Mesodermal cell (in vitro differentiated cells): ENCODE results near the gene DOCK7.
"Not testable (repeated sequence)": the region's sequence is repeated elsewhere in the genome, so short reads cannot be mapped to it uniquely, and the experiment has no call there.

ENCODE experiments used
- H3K27ac ChIP-seq: 2 replicates; pipeline ENCODE4 v1.7.0; 2013; ENCODE audit warnings: mild to moderate bottlenecking, low read depth, low read length, moderate library complexity; ENCODE audit not compliant: severe bottlenecking
- H3K36me3 ChIP-seq: 2 replicates; pipeline ENCODE4 v1.7.1; 2013; ENCODE audit warnings: mild to moderate bottlenecking, low read length, moderate library complexity; ENCODE audit not compliant: control insufficient read depth, insufficient read depth
- H3K4me1 ChIP-seq: one replicate; pipeline ENCODE4 v1.7.1; 2013; ENCODE audit warnings: mild to moderate bottlenecking, low read length; ENCODE audit not compliant: insufficient read depth, control insufficient read depth, poor library complexity, severe bottlenecking
- H3K4me3 ChIP-seq: 2 replicates; pipeline ENCODE4 v1.7.0; 2013; ENCODE audit warnings: low read length, control low read depth, mild to moderate bottlenecking; ENCODE audit not compliant: insufficient read depth, poor library complexity, severe bottlenecking; ENCODE audit errors: extremely low read depth
- H3K9me3 ChIP-seq: 2 replicates; pipeline ENCODE4 v1.7.1; 2013; ENCODE audit warnings: mild to moderate bottlenecking, low read length, moderate library complexity; ENCODE audit not compliant: control insufficient read depth
- WGBS, 2 experiments: methylation state at CpG; one replicate each; pipeline ENCODE4 v1.1.5; 2013; ENCODE audit warnings: missing lambda C conversion rate in 2 of 2; ENCODE audit not compliant: insufficient coverage in 2 of 2; 5-methylcytosine and 5-hydroxymethylcytosine counted together

The DOCK7 gene

DNA sequence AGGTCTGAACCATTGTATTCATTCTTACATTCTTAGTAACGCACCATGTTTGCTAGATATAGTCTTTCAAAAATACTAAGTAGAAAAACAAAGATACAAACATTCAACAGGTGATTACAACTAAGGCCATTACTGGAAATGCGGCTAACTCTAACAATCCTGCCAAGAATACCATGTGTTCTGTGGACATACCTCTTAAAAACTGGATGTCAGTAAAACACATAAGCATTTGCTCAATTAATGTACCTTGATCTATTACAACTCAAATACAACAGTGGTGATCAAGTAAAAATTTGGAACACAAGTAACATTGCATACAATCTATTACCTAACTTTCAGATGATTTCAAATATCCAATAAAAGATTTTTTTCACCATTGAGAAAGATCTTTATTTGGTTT lies 75.4 kb downstream of the DOCK7 start:
- no peaks in the 10 kb centered on the region for H3K9me3 ChIP-seq
- no peak overlapping the region for H3K27ac ChIP-seq
- WGBS, 2 experiments, result 86 to 100% methylated on average over 1 of the region's 2 CpGs
- H3K4me3 ChIP-seq, result no peak overlapping the region
- peaks cover 4% of the 10 kb centered on the region for H3K36me3 ChIP-seq
- H3K4me1 ChIP-seq, result no peaks in the 10 kb centered on the region

DNA sequence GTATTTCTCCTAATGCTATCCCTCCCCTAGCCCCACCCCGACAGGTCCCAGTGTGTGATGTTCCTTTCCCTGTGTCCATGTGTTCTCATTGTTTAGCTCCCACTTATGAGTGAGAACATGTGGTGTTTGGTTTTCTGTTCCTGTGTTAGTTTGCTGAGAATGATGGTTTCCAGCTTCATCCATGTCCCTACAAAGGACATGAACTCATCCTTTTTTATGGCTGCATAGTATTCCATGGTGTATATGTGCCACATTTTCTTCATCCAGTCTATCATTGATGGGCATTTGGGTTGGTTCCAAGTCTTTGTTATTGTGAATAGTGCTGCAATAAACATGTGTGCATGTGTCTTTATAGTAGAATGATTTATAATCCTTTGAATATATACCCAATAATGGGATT lies 77.6 kb downstream of the DOCK7 start:
- no CpG with 5 or more reads among the region's 1 CpG for WGBS, 2 experiments

DNA sequence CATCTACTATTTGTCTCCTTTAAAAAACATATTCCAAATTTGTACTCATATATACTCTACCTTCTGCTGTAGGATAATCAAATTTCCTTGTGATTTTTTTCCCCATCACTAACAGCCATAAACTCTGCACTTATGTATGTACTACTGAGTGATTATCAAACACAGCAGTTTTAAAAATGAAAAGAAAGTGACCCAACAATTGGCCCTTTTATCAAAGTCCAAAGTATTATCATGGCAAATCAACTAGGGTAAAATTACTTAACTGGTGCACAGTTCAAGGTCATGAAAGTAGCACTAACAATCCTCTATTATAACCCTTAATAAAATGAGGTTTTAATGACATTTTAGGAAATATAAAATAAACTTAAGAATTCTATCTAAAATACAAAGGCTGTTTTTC lies 79.3 kb downstream of the DOCK7 start:
- H3K9me3 ChIP-seq, result no peaks in the 10 kb centered on the region

More for the DNA sequence above, 77.6 kb downstream of the DOCK7 start:
- H3K36me3 ChIP-seq, H3K27ac ChIP-seq, H3K4me3 ChIP-seq, H3K4me1 ChIP-seq, H3K9me3 ChIP-seq: not testable (repeated sequence)

DNA sequence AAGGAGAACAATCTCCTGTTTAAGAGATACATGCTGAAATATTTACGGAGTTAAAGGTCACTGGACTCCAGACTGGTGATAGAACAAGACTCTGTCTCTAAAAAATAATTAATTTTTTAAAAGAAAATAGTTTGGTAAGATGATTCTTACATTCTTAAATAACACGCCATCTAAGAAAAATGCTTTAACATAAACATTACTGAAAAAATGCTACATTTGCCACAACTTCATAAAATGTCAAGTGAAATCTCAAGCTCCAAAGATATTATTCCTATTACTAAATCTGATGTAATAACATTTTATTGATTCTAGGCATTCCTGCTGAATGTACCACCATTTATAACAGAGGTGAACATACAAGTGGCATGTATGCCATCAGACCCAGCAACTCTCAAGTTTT lies 86.7 kb downstream of the DOCK7 start:
- H3K27ac ChIP-seq, result no peak overlapping the region
- no peaks in the 10 kb centered on the region for H3K4me1 ChIP-seq
- no peaks in the 10 kb centered on the region for H3K36me3 ChIP-seq
- whole genome bisulfite sequencing, 2 experiments, result no CpG with 5 or more reads among the region's 2 CpGs
- H3K4me3 ChIP-seq, result no peak overlapping the region
- no peaks in the 10 kb centered on the region for H3K9me3 ChIP-seq

More for the DNA sequence above, 79.3 kb downstream of the DOCK7 start:
- Histone ChIP-seq H3K27ac (no peak overlapping the region), H3K4me3 (no peak overlapping the region), H3K4me1 (no peaks in the 10 kb centered on the region), H3K36me3 (no peaks in the 10 kb centered on the region)

DNA sequence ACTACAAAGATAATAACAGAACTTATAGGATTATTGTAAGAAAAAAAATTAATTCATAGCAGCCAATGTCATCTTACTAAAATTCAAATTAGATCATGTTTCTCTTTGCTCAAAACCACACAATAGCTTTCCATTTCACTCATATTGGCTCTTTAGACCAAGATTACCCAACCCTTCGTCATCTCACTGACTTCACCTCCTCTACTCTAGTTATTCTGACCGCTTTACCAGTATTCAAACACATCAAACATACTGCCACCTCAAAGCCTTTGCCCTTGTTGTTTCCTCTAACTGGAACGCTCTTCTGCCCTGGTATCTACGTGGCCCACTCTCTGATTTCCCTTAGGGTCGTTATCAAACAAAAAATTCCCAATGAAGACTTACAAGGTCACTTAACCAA lies 89.1 kb downstream of the DOCK7 start:
- Histone ChIP-seq H3K36me3 (no peaks in the 10 kb centered on the region), H3K9me3 (no peaks in the 10 kb centered on the region), H3K27ac (no peak overlapping the region), H3K4me1 (no peaks in the 10 kb centered on the region), H3K4me3 (no peak overlapping the region)
- 89 to 94% methylated on average over 5 of the region's 5 CpGs for WGBS, 2 experiments

DNA sequence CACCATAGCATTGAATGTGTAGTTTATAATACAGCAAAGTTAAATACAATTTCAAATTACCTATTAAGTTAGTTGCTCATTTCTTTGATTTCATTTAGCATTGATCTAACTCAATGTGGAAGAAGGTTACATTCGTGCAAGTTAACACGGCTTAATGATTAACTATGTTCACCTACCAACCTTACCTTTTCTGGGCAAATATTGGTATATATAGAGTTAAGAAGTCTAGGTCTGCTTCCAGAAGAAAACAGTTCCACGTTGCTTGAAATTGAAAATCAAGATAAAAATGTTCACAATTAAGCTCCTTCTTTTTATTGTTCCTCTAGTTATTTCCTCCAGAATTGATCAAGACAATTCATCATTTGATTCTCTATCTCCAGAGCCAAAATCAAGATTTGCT lies 90.9 kb downstream of the DOCK7 start, which contains the start of gene ANGPTL3:
Gene ANGPTL3, plus strand, starts transcription at position 240 of the 400 bp plus-strand sequence. Its CDS starts 47 bp downstream, at position 287.
- Histone ChIP-seq H3K4me1 (no peaks in the 10 kb centered on the region), H3K36me3 (peaks cover 3% of the 10 kb centered on the region), H3K9me3 (no peaks in the 10 kb centered on the region), H3K27ac (no peak within 1 kb of the TSS), H3K4me3 (no peak within 1 kb of the TSS)
- WGBS, 2 experiments, result no CpG with 5 or more reads among the region's 3 CpGs

DNA sequence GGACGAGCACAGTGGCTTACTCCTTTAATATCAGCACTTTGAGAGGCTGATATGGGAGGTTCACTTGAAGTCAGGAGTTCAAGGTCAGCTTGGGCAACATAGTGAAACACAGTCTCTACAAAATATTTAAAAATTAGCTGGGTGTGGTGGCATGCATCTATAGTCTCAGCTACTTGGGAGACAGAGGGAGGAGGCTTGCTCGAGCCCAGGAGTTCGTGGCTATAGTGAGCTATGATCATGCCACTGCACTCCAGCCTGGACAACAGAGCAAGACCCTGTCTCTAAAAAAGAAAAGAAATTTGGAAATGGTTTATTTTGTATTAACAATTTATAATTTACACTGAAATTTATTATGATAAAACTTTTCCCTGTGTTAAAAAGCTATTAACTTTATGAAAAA lies 92.5 kb downstream of the DOCK7 start:
- peaks cover 3% of the 10 kb centered on the region for H3K36me3 ChIP-seq
- H3K9me3 ChIP-seq, result no peaks in the 10 kb centered on the region
- no peak overlapping the region for H3K27ac ChIP-seq
- WGBS, 2 experiments, result 87 to 100% methylated on average over 2 to 3 of the region's 3 CpGs
- H3K4me1 ChIP-seq, result no peaks in the 10 kb centered on the region
- no peak overlapping the region for H3K4me3 ChIP-seq

DNA sequence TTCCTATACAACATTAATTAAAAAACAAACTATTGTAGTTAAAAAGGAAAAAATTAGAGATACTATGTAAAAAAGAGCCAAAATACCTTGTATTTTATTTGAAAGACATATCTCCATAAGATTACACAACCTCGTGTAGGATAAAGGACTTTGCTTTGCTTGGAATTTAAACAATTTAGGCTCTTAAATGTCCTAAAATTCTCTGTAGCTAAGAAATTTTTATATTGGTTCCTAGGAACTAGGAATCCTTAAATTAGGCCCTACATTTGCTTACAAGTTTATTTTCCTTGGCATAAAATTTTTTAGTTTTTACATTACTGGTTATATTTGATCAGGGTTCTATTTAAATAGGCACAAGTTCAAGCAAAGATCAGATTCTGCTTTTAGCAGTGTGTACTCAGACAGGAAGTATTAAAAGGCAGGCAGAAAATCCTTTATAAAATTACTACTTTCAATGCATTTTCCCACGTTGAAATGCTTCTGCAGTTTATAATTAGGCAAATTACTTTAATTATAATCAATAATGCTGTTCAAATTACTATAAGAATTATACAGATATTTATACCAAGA lies 94.3 kb downstream of the DOCK7 start:
- H3K9me3 ChIP-seq, result no peaks in the 10 kb centered on the region
- no peak overlapping the region for H3K4me3 ChIP-seq
- no peak overlapping the region for H3K27ac ChIP-seq
- H3K36me3 ChIP-seq, result peaks cover 3% of the 10 kb centered on the region
- no peaks in the 10 kb centered on the region for H3K4me1 ChIP-seq
- WGBS, 2 experiments, result no CpG with 5 or more reads among the region's 2 CpGs

DNA sequence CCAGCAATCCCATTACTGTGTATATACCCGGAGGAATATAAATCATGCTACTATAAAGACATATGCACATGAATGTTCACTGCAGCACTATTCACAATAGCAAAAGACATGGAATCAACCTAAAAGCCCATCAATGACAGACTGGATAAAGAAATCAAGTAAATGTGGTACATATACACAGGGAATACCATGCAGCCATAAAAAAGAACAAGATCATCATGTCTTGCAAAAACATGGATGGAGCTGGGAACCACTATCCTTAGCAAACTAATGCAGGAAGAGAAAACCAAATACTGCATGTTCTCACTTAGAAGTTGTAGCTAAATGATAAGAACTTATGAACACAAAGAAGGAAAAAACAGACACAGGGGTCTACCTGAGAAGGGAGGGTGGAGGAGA lies 97.2 kb downstream of the DOCK7 start:
- no peaks in the 10 kb centered on the region for H3K9me3 ChIP-seq
- H3K27ac ChIP-seq, result no peak overlapping the region
- no CpG with 5 or more reads among the region's 1 CpG for WGBS, 2 experiments
- H3K4me1 ChIP-seq, result no peaks in the 10 kb centered on the region
- no peak overlapping the region for H3K4me3 ChIP-seq
- peaks cover 3% of the 10 kb centered on the region for H3K36me3 ChIP-seq

DNA sequence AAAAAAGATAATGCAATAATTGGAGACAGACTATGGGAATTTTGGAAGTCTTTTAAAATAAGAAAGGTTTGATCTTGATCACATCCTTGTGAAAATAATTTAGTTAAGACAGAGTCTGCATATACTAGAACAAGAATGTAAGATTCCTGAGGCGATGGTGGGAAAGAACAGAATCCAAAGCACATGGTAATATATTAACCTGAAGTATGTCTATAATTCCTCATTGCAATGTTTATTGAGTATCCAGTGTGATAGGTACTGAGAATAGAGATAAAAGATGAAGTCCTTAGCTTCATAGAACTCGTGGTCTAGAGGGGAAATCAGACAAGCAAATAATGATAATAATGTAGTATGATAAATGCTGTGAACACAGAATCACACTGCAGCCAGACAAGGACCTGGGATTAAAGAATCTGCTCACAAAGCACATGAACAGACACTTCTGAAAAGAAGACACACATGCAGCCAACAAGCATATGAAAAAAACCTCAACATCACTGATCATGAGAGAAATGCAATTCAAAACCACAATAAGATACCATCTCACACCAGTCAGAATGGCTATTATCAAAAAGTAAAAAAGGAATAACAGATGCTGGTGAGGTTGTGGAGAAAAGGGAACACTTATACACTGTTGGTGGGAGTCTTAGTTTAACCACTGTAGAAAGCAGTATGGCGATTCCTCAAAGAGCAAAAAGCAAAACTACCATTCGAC lies 97.8 kb downstream of the DOCK7 start:
- 95 to 100% methylated on average over 1 to 3 of the region's 4 CpGs for WGBS, 2 experiments
- Histone ChIP-seq H3K4me1 (no peaks in the 10 kb centered on the region), H3K27ac (no peak overlapping the region)

DNA sequence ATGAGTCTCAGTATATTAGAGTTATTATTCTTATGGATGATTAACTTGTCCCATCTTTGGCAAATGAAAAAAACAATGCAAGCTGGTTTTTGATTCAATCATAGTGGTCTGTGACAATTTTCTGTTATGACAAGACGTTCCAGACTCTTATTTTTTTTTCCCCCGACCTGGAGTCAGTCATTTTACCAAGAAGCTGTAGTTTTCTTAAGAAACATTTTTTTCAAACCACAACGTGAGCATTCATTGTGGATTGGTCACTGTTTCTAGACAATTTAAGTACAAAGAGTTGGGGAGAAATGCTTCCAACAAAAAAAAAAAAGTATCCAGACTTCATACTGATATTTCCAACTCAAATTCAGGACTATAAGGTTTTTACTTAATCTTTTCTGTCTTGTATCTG lies 98.9 kb downstream of the DOCK7 start:
- Histone ChIP-seq H3K4me1 (no peaks in the 10 kb centered on the region), H3K36me3 (peaks cover 9% of the 10 kb centered on the region), H3K27ac (no peak overlapping the region), H3K9me3 (no peaks in the 10 kb centered on the region), H3K4me3 (no peak overlapping the region)
- WGBS, 2 experiments, result 83 to 100% methylated on average over 1 to 2 of the region's 3 CpGs

More for the DNA sequence above, 97.8 kb downstream of the DOCK7 start:
- Histone ChIP-seq H3K36me3 (peaks cover 6% of the 10 kb centered on the region), H3K9me3 (no peaks in the 10 kb centered on the region), H3K4me3 (no peak overlapping the region)
